ENCODE results near the gene ZNF354C.
"Not testable (repeated sequence)": the region's sequence is repeated elsewhere in the genome, so short reads cannot be mapped to it uniquely, and the experiment has no call there.

The ZNF354C gene

DNA sequence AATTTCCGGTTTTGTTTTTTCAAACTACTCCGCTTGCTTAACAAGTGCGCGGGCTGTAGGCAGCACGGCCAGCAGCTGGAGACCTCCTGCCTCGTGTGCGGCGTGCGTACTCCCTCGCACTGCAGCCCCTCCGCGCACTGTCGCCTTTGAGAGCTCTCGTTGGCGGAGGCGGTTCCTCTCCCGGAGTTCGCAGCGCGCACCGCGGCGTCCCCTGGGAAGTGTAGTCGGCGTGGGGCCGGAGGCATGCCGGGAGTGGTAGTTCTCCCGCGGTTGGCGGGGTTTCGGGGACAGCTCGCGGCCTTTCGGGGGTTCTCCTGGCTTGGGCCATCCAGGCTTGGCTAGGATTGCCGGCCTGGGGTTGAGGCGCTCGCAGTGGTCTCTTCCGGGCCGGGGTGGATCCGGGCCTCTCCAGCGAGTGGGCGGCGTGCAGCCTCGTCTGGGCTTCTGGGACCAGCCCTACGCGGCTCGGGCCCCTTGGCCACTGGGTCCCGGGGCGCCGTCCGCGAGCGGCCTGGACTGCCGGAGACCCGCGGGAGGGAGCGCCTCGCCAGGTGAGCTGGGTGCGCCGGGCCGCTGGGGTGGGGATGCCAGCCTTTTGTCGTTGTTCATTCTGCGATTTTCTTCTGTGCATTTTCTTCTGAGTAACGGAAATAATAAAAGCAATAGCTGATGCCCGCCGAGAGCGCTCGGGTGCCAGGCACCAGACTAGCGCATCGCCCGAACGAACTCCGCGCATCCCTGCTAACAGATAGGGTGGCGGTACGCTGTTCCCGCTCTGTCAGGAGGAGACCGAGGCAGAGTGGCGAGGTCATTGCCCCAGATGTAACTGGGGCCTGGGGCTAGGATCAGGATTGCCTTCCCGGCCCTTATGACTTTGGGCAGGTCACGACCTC is at the start of gene ZNF354C:
TSS of gene ZNF354C (plus strand) at position 258 of the 893 bp plus-strand sequence. CDS start 1,696 bp downstream, outside the sequence.
- Histone ChIP-seq H3K27ac (peak within 1 kb of the TSS; percentile 8 to 90 (median 83)), H3K4me3 (peak within 1 kb of the TSS; percentile 57 to 90 (median 76))

DNA sequence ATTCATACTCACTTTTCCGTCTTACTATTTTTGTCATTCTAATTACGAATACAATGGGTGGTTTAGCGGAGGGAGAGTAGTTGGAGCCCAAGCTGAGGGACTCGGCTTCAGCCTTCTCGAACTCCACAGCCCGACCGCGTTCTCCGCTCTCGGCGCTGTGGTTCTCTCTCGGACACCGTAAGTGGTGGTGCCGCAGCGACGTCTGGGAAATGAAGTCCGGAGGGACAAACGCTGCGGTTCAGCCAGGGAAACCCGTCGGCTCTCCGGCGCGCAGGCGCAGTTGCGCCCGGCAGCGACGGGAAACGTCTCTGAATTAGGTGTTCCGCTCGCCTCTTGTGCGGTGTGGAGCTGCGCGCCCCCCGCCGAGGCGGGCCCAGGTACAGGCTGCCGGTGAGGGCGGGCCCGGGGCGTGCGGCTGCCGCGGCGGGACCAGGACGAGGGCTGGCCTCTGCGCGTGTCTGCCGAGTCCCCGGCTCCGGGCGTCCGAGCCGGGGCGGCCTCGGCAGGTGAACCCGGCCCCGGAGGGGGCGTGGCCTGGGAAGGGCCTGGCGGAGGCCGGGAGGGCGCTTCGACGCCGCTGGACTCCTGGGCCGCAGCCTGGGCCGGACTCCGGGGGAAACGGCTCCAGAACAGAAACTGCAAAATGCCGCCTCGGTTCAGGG is 36.5 kb upstream of the ZNF354C start, which contains the start of gene ZNF879:
TSS of gene ZNF879 (plus strand) at position 277 of the 662 bp plus-strand sequence. CDS start 1,201 bp downstream, outside the sequence.
- H3K27ac ChIP-seq: peak within 1 kb of the TSS in 20 of 21 experiments; percentile 56 to 93 (median 82)
- peak within 1 kb of the TSS; percentile 61 to 86 (median 75) for H3K4me3 ChIP-seq

DNA sequence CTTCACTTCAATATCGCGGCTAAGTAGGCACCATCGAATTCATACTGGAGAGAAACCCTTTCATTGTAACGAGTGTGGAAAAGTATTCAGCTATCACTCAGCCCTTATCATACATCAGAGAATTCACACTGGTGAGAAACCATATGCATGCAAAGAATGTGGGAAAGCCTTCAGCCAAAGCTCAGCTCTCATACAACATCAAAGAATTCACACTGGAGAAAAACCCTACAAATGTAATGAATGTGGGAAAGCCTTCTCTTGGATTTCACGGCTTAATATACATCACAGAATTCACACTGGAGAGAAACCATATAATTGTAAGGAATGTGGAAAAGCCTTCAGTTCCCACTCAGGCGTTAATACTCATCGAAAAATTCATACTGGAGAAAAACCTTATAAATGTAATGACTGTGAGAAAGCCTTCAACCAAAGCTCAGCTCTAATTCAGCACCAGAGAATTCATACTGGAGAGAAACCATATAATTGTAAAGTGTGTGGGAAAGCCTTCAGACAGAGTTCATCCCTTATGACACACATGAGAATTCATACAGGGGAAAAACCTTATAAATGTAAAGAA is 27.1 kb upstream of the ZNF354C start:
- Histone ChIP-seq H3K27ac (no peak overlapping the region), H3K4me3 (no peak overlapping the region)

DNA sequence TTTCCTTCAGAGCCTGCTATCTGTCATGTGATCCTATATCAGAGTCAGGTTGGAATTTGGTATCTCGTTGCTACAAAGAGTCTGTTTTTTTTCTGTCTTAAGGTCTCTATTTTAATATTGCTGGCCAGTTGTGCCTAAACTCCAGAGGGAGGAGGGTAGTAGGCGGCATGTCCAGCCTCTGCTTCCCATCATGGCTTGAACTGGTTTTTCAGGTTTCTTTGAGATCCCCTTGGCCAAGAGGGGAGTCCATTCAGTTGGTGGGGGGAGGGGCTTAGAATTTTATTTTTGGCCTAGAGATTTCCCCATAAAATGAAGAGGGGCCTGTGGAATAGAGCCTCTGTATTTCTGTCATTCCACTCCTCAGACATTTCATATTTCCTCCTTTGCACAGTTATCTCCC is 15.4 kb upstream of the ZNF354C start:
- no peak overlapping the region for H3K4me3 ChIP-seq
- no peak overlapping the region for H3K27ac ChIP-seq

DNA sequence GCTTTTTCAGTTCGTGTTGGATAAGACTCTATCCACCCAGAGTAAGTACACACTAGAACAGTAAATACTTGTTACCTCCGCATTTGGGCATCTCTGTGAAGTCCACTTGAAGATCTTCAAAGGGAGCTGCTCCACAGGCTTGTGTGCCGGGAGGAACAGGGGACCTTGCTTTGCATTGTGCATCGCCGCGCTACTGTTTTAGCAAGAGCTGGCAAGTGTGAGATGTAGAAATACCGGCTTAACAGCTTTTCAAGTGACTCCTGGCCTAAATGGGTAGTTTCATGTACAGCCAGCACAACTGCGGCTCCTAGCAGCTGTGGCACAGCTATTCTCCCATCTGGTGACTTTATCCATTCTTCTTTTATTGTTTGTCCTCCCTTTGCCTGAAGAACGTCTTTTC is 8.4 kb upstream of the ZNF354C start:
- H3K27ac ChIP-seq: no peak overlapping the region
- no peak overlapping the region for H3K4me3 ChIP-seq

DNA sequence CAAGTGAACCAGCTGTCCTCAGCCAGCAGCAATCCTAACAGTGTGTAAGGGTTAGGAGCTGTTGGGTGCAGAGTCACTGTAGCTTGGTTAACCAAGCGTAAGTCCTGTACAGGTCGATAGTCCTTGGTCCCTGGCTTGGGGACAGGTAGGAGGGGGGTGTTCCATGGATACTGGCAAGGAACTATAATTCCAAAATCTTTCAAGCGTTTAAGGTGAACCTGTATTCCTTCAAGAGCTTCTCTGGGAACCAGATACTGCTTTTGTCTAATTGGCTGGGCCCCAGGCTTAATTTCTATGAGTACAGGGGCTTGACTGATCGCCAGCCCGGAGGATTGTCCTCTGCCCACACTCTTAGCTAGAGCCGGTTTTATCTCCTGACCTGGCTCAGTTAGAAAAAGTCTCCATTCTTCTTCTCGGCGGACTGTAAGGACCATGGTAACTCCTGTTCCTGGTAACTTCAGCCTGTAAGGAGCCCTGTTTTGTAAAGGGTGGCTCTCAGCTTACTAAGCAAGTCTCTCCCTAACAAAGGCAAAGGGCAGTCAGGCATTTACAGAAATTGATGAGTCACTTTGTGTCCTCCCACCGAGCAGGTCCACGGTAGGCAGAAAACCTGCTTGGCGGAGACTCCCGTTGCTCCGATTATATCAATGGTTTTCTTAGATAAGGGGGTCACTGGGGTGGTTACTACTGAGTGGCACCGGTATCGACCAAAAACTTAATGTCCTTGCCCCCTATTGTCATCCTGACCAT is 6.0 kb upstream of the ZNF354C start:
- Histone ChIP-seq H3K27ac (peak overlapping the region in 1 of 21 experiments; percentile 18), H3K4me3 (no peak overlapping the region)

DNA sequence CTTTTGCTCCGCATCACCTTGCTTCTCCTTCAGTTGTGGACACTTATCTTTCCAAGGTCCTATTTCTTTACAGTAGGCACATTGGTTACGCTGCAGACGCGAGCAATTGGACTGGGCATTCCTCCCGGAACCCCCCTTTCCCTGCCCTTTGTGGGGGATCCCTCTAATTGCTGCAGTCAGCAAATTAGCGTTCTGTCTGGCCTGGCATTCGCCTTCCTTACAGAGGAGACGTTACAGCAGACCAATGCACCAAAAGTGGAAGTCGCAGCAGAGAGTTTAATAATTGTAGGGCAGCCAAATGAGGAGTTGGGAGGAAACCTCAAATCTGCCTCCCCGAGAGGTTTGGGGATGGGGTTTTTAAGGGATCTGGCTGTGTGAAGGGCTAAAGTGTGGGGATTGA is 5.3 kb upstream of the ZNF354C start:
- H3K4me3 ChIP-seq: no peak overlapping the region
- H3K27ac ChIP-seq: peak overlapping the region in 1 of 21 experiments; percentile 18

DNA sequence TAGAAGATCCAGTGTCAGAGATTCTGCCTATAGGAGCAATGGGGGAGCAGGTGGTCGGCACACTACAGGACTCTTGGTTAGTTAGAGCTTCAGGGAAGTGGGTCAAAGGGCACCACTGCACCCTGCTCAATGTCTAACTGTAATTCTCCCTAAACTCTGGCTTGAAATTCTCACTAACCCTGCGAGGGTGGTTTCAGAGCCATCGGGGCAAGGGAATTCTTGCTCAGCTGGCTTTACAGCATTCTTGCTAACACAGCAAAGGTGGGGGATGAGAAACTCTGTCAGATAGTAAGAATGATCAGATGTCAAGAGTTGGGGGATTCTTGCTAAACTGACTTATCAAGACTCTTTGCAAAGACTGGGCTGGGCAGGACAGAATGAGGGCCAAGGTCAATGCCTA is 4.7 kb upstream of the ZNF354C start:
- H3K4me3 ChIP-seq: no peak overlapping the region
- H3K27ac ChIP-seq: no peak overlapping the region

DNA sequence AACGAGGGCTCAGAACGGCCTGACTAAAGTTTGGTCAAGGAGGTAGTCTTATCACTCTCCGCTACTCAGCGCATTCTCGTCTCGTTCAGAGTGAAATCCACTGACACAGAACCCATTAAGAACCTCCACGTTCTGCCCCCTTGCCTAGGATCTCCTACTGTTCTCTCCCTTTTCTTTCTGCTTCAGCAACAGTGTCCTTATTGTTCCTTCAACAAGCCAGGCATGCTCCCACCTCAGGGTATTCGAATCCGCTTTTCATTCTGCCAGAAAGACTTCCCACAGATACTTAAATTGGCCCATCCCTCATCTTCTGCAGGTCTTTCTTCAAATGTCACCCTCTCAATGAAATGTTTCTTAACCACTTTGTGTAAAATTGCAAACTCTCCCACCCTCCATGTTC is 4.3 kb upstream of the ZNF354C start:
- Histone ChIP-seq H3K27ac (no peak overlapping the region), H3K4me3 (no peak overlapping the region)

DNA sequence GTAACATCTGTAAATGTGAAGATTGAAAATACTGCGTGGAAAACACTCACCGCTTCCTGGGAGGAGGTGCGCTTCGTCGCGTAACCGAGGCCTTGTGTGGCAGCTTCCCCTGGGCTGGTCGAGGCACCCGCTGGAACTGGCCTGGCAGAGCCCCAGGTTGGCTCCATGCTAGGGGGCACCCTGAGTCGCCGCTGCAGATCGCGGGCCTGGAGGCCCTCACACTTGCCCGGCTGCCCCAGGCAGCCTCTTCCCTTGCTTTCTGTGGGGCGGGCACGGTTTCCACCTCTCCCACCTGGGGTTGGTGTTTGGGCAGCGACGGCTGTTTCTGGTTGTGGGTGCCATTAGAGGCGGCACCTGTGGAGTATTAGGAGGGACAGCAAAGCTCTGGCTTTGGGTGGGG is 852 bp downstream of the ZNF354C start:
- peak overlapping the region in 10 of 21 experiments; percentile 65 to 90 (median 84) for H3K27ac ChIP-seq
- H3K4me3 ChIP-seq: peak overlapping the region; percentile 57 to 90 (median 76)

DNA sequence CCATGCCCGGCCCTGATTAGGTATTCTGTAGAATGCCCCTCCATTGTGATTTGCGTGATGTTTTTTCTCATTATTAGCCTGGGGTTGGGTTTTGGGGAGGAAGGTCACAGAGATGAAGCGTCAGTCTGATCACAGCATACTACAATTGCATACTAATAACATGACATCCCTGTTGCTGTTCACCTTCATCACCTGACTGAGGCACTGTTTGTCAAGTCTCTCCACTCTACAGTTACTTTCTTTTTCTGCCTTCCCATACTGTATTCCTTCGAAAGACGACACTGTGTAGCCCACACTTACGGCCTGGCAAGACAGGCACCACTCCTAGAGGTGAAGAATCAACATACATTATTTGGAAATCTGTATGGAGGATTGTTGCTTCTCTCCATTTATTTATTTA is 5.5 kb downstream of the ZNF354C start:
- H3K4me3 ChIP-seq: no peak overlapping the region
- H3K27ac ChIP-seq: no peak overlapping the region

DNA sequence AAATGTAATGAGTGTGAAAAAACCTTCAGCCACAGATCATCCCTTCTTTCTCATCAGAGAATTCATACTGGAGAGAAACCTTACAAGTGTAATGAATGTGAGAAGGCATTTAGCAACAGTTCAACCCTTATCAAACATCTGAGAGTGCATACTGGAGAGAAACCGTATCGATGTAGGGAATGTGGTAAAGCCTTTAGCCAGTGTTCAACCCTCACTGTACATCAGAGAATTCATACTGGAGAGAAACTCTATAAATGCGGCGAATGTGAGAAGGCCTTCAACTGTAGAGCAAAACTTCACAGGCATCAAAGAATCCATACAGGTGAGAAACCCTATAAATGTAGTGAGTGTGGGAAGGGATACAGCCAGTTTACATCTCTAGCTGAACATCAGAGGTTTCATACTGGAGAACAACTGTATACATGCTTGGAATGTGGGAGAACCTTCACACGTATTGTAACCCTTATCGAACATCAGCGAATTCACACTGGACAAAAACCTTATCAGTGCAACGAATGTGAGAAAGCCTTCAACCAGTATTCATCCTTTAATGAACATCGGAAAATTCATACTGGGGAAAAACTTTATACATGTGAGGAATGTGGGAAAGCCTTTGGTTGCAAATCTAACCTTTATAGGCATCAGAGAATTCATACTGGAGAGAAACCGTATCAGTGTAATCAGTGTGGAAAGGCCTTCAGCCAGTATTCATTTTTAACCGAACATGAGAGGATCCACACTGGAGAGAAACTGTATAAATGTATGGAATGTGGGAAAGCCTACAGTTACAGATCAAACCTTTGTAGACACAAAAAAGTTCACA is 19.2 kb downstream of the ZNF354C start:
- Histone ChIP-seq H3K4me3 (no peak overlapping the region), H3K27ac (no peak overlapping the region)

DNA sequence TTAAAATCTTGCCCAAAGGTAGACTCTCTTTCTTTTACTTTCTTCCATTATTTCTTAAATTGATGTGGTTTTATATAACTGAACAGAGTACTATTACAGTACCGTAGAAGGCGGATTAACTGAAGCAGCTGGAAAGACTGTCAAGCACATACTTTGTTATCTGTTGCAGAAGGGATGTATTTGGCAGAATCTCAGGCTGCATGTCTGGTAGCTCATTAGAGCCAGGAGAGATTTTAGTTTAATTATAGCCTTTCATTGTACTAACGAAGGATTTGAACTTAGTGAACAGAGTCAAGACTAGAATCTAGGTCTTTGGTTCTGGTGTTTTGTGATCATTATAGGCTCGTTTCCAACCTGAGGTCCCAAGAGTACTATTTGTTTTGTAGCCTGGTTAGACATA is 20.6 kb downstream of the ZNF354C start:
- Histone ChIP-seq H3K27ac (no peak overlapping the region), H3K4me3 (no peak overlapping the region)

DNA sequence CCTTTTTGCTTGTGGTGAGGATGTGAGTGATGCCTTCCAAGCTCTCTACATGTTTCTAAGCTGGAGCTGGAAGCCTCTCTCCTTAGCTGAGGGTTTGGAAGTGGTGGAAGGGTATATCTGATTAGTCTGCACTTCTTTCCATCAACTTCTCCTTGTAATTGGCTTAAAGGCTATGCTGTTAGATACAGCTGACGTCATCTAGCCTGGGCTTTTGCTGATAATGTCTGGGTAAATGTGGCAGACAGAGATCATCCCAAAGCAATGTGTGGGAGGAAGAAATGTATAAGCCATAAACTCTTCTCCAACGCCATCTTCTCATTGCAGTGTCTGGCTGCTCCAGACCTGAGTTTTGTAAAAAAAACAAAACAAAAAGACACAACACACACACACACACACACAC is 29.3 kb downstream of the ZNF354C start:
- H3K4me3 ChIP-seq: no peak overlapping the region
- no peak overlapping the region for H3K27ac ChIP-seq

DNA sequence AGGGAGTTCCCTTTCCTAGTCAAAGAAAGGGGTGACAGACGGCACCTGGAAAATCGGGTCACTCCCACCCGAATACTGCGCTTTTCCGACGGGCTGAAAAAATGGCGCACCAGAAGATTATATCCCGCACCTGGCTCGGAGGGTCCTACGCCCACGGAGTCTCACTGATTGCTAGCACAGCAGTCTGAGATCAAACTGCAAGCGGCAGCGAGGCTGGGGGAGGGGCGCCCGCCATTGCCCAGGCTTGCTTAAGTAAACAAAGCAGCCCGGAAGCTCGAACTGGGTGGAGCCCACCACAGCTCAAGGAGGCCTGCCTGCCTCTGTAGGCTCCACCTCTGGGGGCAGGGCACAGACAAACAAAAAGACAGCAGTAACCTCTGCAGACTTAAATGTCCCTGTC is 41.1 kb downstream of the ZNF354C start:
- not testable (repeated sequence) for H3K27ac ChIP-seq, H3K4me3 ChIP-seq

DNA sequence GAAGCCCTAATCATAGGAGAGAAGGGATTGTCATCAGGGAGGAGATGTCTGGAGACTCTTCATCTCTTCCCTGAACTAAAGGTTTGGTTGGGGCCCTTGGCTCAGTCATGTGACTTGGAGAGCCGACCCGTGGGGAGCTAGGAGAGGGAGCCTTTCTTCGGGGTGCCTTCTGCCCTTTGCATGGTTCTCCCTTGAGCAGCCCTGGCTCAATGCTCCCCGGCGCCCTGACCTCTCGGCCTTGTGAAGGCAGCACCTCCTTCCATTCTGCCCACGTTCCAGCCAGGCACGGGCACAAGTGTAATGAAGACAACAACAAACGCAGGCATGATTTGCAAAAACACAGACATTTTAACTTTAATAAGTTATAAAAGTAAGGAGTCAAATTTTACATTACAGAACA is 50.4 kb downstream of the ZNF354C start:
- Histone ChIP-seq H3K27ac (no peak overlapping the region), H3K4me3 (no peak overlapping the region)

DNA sequence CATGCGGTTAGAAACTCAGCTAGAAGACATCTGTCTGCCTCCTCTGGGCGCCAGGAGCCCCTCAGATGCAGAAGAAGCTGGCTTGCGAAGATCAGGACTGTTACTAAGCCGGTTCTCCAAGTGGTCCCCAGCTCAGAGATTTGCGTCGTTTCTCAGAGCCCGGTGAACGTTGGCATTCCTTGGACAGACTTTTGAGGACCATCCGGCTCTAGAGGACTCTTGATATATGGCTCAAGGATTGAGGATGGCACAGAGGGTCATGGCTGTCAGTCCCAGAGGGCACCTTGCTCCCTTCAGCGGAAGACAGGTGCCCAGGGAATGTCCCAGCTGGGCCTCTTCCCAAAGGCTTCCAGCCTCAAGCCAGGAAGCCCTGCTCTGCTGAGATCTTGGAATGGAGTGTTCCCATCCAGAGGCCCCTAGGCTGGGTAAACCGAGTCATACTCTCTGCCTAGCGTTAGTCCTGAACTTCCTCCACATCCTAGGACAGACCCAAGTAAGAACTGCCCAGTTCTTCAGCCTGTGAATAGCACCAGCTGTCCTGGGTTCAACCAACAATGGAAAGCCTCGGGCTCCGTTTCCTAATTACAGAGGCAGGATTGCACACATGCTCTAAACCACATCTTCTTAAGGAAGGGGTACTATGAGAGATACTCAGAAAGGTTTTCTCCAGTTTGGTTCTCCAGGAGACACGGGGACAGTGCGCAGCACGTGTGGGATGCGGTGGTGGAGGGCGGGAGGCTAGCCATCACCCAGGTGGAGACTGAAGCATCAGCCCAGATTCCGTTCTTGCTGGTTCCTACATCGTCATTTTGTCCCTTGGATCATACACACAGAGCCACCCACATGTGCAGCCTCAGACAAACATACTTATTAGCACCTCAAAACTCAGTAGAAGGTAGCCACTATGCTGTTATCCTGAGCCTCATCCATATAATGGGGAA is 51.4 kb downstream of the ZNF354C start:
- no peak overlapping the region for H3K27ac ChIP-seq
- H3K4me3 ChIP-seq: no peak overlapping the region

All from skin epidermis (tissue), 12 donors.